Immature natural killer cell (primary cell): ENCODE measurements around the gene TSHZ2. TPM values are rescaled to one million over a fixed set of nuclear protein-coding genes. Genes with fewer than 3 reads are reported as not detected.
A peak's percentile ranks its signal among the peaks of the same experiment; 100 is the strongest.
"Not testable (repeated sequence)": the region's sequence is repeated elsewhere in the genome, so short reads cannot be mapped to it uniquely, and the experiment has no call there.

Source experiments
- DNase-seq, 3 donors: peaks; one replicate each; pipeline ENCODE4 v3.0.0; 2022; ENCODE audit warnings: mixed read lengths in 1 of 3
- H3K27ac Mint-ChIP-seq, 6 donors: one replicate each; pipeline ENCODE4 v1.8.0; 2020; ENCODE audit warnings: mixed read lengths in 6 of 6, mild to moderate bottlenecking in 5 of 6, inconsistent platforms in 4 of 6, moderate library complexity in 3 of 6
- H3K27me3 Mint-ChIP-seq, 3 donors: one replicate each; pipeline ENCODE4 v1.8.0; 2020 to 2021; ENCODE audit warnings: low read depth in 3 of 3, mild to moderate bottlenecking in 3 of 3, mixed read lengths in 3 of 3, moderate library complexity in 3 of 3, inconsistent platforms in 1 of 3
- H3K36me3 Mint-ChIP-seq, 3 donors: one replicate each; pipeline ENCODE4 v1.8.0; 2020; ENCODE audit warnings: mixed read lengths in 3 of 3, inconsistent platforms in 2 of 3, mild to moderate bottlenecking in 2 of 3
- H3K4me1 Mint-ChIP-seq, 2 donors: one replicate each; pipeline ENCODE4 v1.8.0; 2020; ENCODE audit warnings: inconsistent platforms in 2 of 2, mild to moderate bottlenecking in 2 of 2, mixed read lengths in 2 of 2, moderate library complexity in 1 of 2
- H3K4me3 Mint-ChIP-seq, 5 donors: one replicate each; pipeline ENCODE4 v1.8.0; 2020; ENCODE audit warnings: mild to moderate bottlenecking in 5 of 5, mixed read lengths in 5 of 5, inconsistent platforms in 3 of 5, moderate library complexity in 3 of 5
- H3K9me3 Mint-ChIP-seq, 6 donors: one replicate each; pipeline ENCODE4 v1.8.0; 2020; ENCODE audit warnings: mild to moderate bottlenecking in 6 of 6, mixed read lengths in 6 of 6, inconsistent platforms in 4 of 6, moderate library complexity in 3 of 6
- polyA plus RNA-seq, 3 donors: library from polyadenylated mRNA; unstranded; fragments of 300-500 nt; fragmentation: Illumina TruSeq; gene quantifications; one replicate each; pipeline ENCODE4 v1.2.3, GENCODE V29; 2021

Gene TSHZ2
- polyA plus RNA-seq, 3 donors from 2014 or later = not detected

- Mint-ChIP-seq H3K4me1 (no peaks in the 10 kb centered on the region), H3K27me3 (peaks cover 0 to 7% (median 5%) of the 10 kb centered on the region in 3 donors), H3K9me3 (no peaks in the 10 kb centered on the region), H3K27ac (no peak overlapping the region), H3K36me3 (no peaks in the 10 kb centered on the region), H3K4me3 (no peak overlapping the region)
- no peak for DNase-seq
Measured at GRCh38 chr20:53502820-53503219, 530.7 kb downstream of the TSHZ2 start.

- Mint-ChIP-seq H3K4me3 (no peak overlapping the region), H3K4me1 (no peaks in the 10 kb centered on the region), H3K9me3 (no peaks in the 10 kb centered on the region), H3K27me3 (peaks cover 0 to 4% (median 0%) of the 10 kb centered on the region in 3 donors), H3K27ac (peak overlapping the region in 1 of 6 donors; percentile 23), H3K36me3 (no peaks in the 10 kb centered on the region)
- no peak for DNase-seq
Measured at GRCh38 chr20:53503517-53503919, 531.4 kb downstream of the TSHZ2 start.

- H3K4me1 Mint-ChIP-seq, H3K27me3 Mint-ChIP-seq, H3K4me3 Mint-ChIP-seq, DNase-seq, H3K9me3 Mint-ChIP-seq, H3K27ac Mint-ChIP-seq, H3K36me3 Mint-ChIP-seq: not testable (repeated sequence)
Measured at GRCh38 chr20:53504106-53504505, 531.9 kb downstream of the TSHZ2 start.

GRCh38 chr20:53510262-53510661 lies 538.1 kb downstream of the TSHZ2 start:
- no peak for DNase-seq
- Mint-ChIP-seq H3K27ac (no peak overlapping the region), H3K4me3 (no peak overlapping the region), H3K4me1 (no peaks in the 10 kb centered on the region), H3K9me3 (peaks cover 0 to 4% (median 0%) of the 10 kb centered on the region in 6 donors), H3K27me3 (peaks cover 0 to 2% (median 0%) of the 10 kb centered on the region in 3 donors), H3K36me3 (no peaks in the 10 kb centered on the region)

GRCh38 chr20:53510704-53511103 lies 538.5 kb downstream of the TSHZ2 start:
- no peak for DNase-seq
- Mint-ChIP-seq H3K4me1 (no peaks in the 10 kb centered on the region), H3K36me3 (no peaks in the 10 kb centered on the region), H3K27ac (no peak overlapping the region), H3K9me3 (peaks cover 0 to 4% (median 0%) of the 10 kb centered on the region in 6 donors), H3K27me3 (peaks cover 0 to 2% (median 2%) of the 10 kb centered on the region in 3 donors), H3K4me3 (no peak overlapping the region)

GRCh38 chr20:53512076-53512475 lies 539.9 kb downstream of the TSHZ2 start:
- Mint-ChIP-seq H3K36me3 (no peaks in the 10 kb centered on the region), H3K27me3 (peaks cover 0 to 5% (median 2%) of the 10 kb centered on the region in 3 donors), H3K4me1 (no peaks in the 10 kb centered on the region), H3K27ac (no peak overlapping the region), H3K9me3 (peaks cover 0 to 4% (median 0%) of the 10 kb centered on the region in 6 donors), H3K4me3 (no peak overlapping the region)
- DNase-seq = no peak

- peaks cover 0 to 5% (median 3%) of the 10 kb centered on the region in 3 donors for H3K27me3 Mint-ChIP-seq
- no peak for DNase-seq
- no peak overlapping the region for H3K4me3 Mint-ChIP-seq
- no peak overlapping the region for H3K27ac Mint-ChIP-seq
- peaks cover 0 to 4% (median 0%) of the 10 kb centered on the region in 6 donors for H3K9me3 Mint-ChIP-seq
- no peaks in the 10 kb centered on the region for H3K36me3 Mint-ChIP-seq
- H3K4me1 Mint-ChIP-seq = no peaks in the 10 kb centered on the region
Measured at GRCh38 chr20:53513168-53513488, 541.0 kb downstream of the TSHZ2 start.

DNA sequence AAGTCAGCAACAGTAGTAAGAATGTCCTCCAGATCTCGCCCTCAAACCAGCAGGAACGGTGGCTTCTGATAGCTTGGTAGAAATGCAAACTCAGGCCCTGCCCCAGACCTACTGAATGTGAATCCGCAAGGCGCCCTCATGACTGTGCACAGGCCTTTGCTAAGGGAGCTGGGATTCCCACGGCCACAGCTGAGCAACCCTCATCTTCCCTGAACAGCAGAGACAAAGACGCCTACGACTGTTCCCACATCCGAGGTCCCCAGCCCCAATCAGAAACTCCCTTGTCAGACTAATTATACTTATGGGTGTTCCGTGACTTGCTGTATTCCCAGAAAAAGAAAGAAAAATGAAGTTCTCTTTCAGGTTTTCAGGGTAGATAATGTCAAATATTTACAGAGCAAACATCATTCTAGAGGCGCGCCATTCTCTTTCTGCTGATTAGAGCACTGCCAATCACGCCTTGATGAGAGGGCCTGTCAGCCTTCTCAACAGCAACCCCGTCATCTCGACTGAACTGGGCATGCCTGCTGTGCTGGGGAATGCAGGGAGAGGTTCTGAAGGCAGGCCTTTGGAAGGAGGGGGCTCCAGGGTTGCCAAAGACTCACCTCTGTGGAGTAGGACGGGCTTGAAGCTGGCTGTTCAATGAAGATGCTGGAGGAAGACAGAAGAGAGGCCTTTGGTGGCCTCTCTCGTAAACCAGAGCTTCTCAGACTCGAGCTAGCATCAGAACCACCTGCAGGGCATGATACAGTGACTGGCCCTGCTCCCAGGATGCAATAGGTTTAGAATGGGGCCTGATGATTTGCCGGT lies 541.5 kb downstream of the TSHZ2 start:
- Mint-ChIP-seq H3K4me3 (no peak overlapping the region), H3K4me1 (no peaks in the 10 kb centered on the region), H3K27me3 (peaks cover 0 to 5% (median 3%) of the 10 kb centered on the region in 3 donors), H3K27ac (no peak overlapping the region), H3K9me3 (peaks cover 0 to 4% (median 0%) of the 10 kb centered on the region in 6 donors), H3K36me3 (no peaks in the 10 kb centered on the region)
- DNase-seq = no peak

GRCh38 chr20:53515749-53516148 lies 543.6 kb downstream of the TSHZ2 start:
- no peak for DNase-seq
- no peaks in the 10 kb centered on the region for H3K9me3 Mint-ChIP-seq
- no peaks in the 10 kb centered on the region for H3K36me3 Mint-ChIP-seq
- H3K27me3 Mint-ChIP-seq = peaks cover 2 to 5% (median 2%) of the 10 kb centered on the region in 3 donors
- H3K4me3 Mint-ChIP-seq = no peak overlapping the region
- no peaks in the 10 kb centered on the region for H3K4me1 Mint-ChIP-seq
- H3K27ac Mint-ChIP-seq = no peak overlapping the region

DNA sequence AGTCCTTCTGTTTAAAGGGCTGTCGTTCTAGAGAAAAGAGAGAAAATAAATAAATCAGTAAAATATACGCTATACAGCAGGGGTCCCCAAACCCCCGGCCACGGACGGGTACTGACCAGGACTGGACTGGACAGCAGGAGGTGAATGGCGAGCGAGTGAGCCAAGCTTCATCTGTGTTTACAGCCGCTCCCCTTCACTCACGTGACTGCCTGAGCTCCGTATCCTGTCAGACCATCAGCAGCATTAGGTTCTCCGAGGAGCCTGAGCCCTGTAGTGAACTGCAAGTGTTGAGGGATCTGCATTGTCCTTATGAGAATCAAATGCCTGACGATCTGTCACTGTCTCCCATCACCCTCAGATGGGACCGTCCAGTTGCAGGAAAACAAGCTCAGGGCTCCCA lies 545.0 kb downstream of the TSHZ2 start:
- H3K27ac Mint-ChIP-seq = no peak overlapping the region
- peaks cover 2 to 5% (median 2%) of the 10 kb centered on the region in 3 donors for H3K27me3 Mint-ChIP-seq
- H3K4me3 Mint-ChIP-seq = no peak overlapping the region
- DNase-seq = no peak
- H3K36me3 Mint-ChIP-seq = no peaks in the 10 kb centered on the region
- H3K4me1 Mint-ChIP-seq = no peaks in the 10 kb centered on the region
- H3K9me3 Mint-ChIP-seq = no peaks in the 10 kb centered on the region

GRCh38 chr20:53521421-53521820 lies 549.3 kb downstream of the TSHZ2 start:
- not testable (repeated sequence) for H3K27ac Mint-ChIP-seq, H3K27me3 Mint-ChIP-seq, H3K9me3 Mint-ChIP-seq, H3K4me1 Mint-ChIP-seq, DNase-seq, H3K4me3 Mint-ChIP-seq, H3K36me3 Mint-ChIP-seq

- Mint-ChIP-seq H3K27me3 (peaks cover 0 to 2% (median 2%) of the 10 kb centered on the region in 3 donors), H3K4me1 (no peaks in the 10 kb centered on the region), H3K9me3 (peaks cover 0 to under 1% (median 0%) of the 10 kb centered on the region in 6 donors), H3K36me3 (no peaks in the 10 kb centered on the region), H3K27ac (no peak overlapping the region), H3K4me3 (no peak overlapping the region)
- no peak for DNase-seq
Measured at GRCh38 chr20:53522026-53522425, 549.9 kb downstream of the TSHZ2 start.

DNA sequence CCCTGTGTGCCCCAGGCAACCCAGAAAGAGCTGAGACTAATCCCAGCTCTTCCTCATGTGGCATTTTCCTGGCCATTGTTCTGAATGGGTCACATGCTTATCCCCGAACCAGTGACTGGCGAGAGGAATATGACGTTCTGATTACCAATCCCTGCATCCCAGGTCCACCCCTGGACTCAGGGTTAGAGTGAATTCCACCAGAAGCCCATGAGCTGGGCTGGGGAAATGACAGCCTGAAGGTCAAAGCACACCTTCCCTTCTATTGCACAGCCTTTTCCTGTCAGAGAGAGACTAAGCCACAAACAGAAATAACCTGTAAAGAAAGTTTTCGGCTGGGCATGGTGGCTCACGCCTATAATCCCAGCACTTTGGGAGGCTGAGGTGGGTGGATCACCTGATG lies 550.5 kb downstream of the TSHZ2 start:
- H3K27me3 Mint-ChIP-seq = peaks cover 0 to 2% (median 2%) of the 10 kb centered on the region in 3 donors
- no peak for DNase-seq
- H3K4me1 Mint-ChIP-seq = no peaks in the 10 kb centered on the region
- no peak overlapping the region for H3K27ac Mint-ChIP-seq
- peaks cover 0 to 2% (median 0%) of the 10 kb centered on the region in 6 donors for H3K9me3 Mint-ChIP-seq
- H3K4me3 Mint-ChIP-seq = no peak overlapping the region
- no peaks in the 10 kb centered on the region for H3K36me3 Mint-ChIP-seq

GRCh38 chr20:53523615-53524014 lies 551.5 kb downstream of the TSHZ2 start:
- not testable (repeated sequence) for DNase-seq, H3K27ac Mint-ChIP-seq, H3K9me3 Mint-ChIP-seq, H3K36me3 Mint-ChIP-seq, H3K27me3 Mint-ChIP-seq, H3K4me1 Mint-ChIP-seq, H3K4me3 Mint-ChIP-seq
